Trophoblast cell (in vitro differentiated cells and primary cell): ENCODE data around the gene ATP6V0D1.
A peak's percentile ranks its signal among the peaks of the same experiment; 100 is the strongest.

ENCODE experiments used
- DNase-seq, 2 donors: peaks; one replicate each; pipeline ENCODE4 v3.0.0-alpha.2; 2016
- H2AFZ ChIP-seq: 2 replicates; pipeline ENCODE4 v1.6.1; 2013; ENCODE audit warnings: low read length, moderate library complexity, mild to moderate bottlenecking; ENCODE audit not compliant: insufficient read depth, poor library complexity
- H2AK5ac ChIP-seq: 2 replicates; pipeline ENCODE4 v1.6.1; 2013; ENCODE audit warnings: mild to moderate bottlenecking, low read length
- H2BK120ac ChIP-seq: 2 replicates; pipeline ENCODE4 v1.6.1; 2013; ENCODE audit warnings: low read length, mild to moderate bottlenecking, moderate library complexity; ENCODE audit not compliant: insufficient read depth, poor library complexity
- H2BK12ac ChIP-seq: 2 replicates; pipeline ENCODE4 v1.6.1; 2013; ENCODE audit warnings: mild to moderate bottlenecking, low read length, moderate library complexity
- H2BK5ac ChIP-seq: 2 replicates; pipeline ENCODE4 v1.6.1; 2013; ENCODE audit warnings: low read length, low read depth, moderate library complexity, mild to moderate bottlenecking; ENCODE audit not compliant: poor library complexity
- H3K14ac ChIP-seq: 2 replicates; pipeline ENCODE4 v1.6.1; 2013; ENCODE audit warnings: mild to moderate bottlenecking, low read length
- H3K18ac ChIP-seq: 2 replicates; pipeline ENCODE4 v1.6.1; 2013; ENCODE audit warnings: mild to moderate bottlenecking, low read length
- H3K23ac ChIP-seq: 2 replicates; pipeline ENCODE4 v1.6.1; 2013; ENCODE audit warnings: low read length
- H3K27ac ChIP-seq: 2 replicates; pipeline ENCODE4 v1.5.1; 2013; ENCODE audit warnings: low read depth, mild to moderate bottlenecking, inconsistent platforms, low read length, moderate library complexity
- H3K27me3 ChIP-seq: 2 replicates; pipeline ENCODE4 v1.6.1; 2013; ENCODE audit warnings: inconsistent platforms, mild to moderate bottlenecking, low read length, moderate library complexity; ENCODE audit not compliant: insufficient read depth
- H3K36me3 ChIP-seq, 2 experiments: 1 replicate in 1 of 2; 2 replicates in 1 of 2; pipeline ENCODE4 v1.6.1; 2013; ENCODE audit warnings: low read length in 2 of 2, mild to moderate bottlenecking in 2 of 2, moderate library complexity in 1 of 2; ENCODE audit not compliant: insufficient read depth in 2 of 2, control insufficient read depth in 1 of 2
- H3K4ac ChIP-seq: 2 replicates; pipeline ENCODE4 v1.6.1; 2013; ENCODE audit warnings: low read depth, mild to moderate bottlenecking, low read length, moderate library complexity
- H3K4me1 ChIP-seq, 2 experiments: 1 replicate in 1 of 2; 2 replicates in 1 of 2; pipeline ENCODE4 v1.6.1; 2013; ENCODE audit warnings: low read length in 2 of 2, mild to moderate bottlenecking in 2 of 2, moderate library complexity in 1 of 2; ENCODE audit not compliant: insufficient read depth in 2 of 2, control insufficient read depth in 1 of 2
- H3K4me2 ChIP-seq: 2 replicates; pipeline ENCODE4 v1.6.1; 2013; ENCODE audit warnings: inconsistent platforms, mild to moderate bottlenecking, low read length, moderate library complexity
- H3K4me3 ChIP-seq: 2 replicates; pipeline ENCODE4 v1.5.1; 2013; ENCODE audit warnings: mild to moderate bottlenecking, low read depth, low read length, inconsistent platforms
- H3K79me1 ChIP-seq: one replicate; pipeline ENCODE4 v1.6.1; 2013; ENCODE audit warnings: low read length
- H3K79me2 ChIP-seq: 2 replicates; pipeline ENCODE4 v1.6.1; 2013; ENCODE audit warnings: low read length, mild to moderate bottlenecking; ENCODE audit not compliant: control insufficient read depth, insufficient read depth, poor library complexity
- H3K9ac ChIP-seq: 2 replicates; pipeline ENCODE4 v1.6.1; 2013; ENCODE audit warnings: mild to moderate bottlenecking, low read length
- H3K9me3 ChIP-seq: 2 replicates; pipeline ENCODE4 v1.6.1; 2013; ENCODE audit warnings: low read depth, mild to moderate bottlenecking, control low read depth, inconsistent platforms, low read length; ENCODE audit not compliant: insufficient read depth
- H4K12ac ChIP-seq: 2 replicates; pipeline ENCODE4 v1.6.1; 2013; ENCODE audit warnings: low read depth, mild to moderate bottlenecking, low read length, moderate library complexity
- H4K8ac ChIP-seq: 2 replicates; pipeline ENCODE4 v1.6.1; 2013; ENCODE audit warnings: low read depth, mild to moderate bottlenecking, low read length, moderate library complexity
- H4K91ac ChIP-seq: one replicate; pipeline ENCODE4 v1.6.1; 2013; ENCODE audit warnings: low read depth, mild to moderate bottlenecking, low read length, moderate library complexity
- WGBS: extraction: QIAGEN DNeasy Blood & Tissue Kit; methylation state at CpG from one replicate; pipeline ENCODE4 v1.1.7; 2013; ENCODE audit warnings: missing lambda C conversion rate; ENCODE audit not compliant: insufficient read length, insufficient coverage; ENCODE audit errors: extremely low coverage; 5-methylcytosine and 5-hydroxymethylcytosine counted together

ATP6V0D1 gene

DNA sequence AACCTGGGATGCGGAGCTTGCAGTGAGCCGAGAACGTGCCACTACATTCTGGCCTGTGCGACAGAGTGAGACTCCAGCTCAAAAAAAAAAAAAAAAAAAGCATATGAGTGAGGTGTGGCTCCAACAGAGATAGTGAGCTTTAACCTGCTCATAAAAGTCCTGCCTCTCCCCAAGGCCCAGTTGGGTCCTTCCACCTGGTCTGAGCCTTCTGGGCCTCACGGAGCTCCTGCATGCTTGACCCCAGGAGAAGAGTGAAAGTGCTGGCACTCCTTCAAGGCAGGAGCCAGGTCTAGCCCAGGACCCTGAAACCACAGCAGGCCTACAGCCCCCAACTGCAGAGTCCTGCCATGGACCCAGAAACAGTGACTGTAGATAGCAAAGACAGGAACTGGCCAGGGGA is 32.4 kb downstream of the ATP6V0D1 start:
- H3K23ac ChIP-seq = no peak overlapping the region
- no peak overlapping the region for H4K91ac ChIP-seq
- DNase-seq = no peak
- no peak overlapping the region for H2AFZ ChIP-seq
- no peak overlapping the region for H4K8ac ChIP-seq
- no peak overlapping the region for H3K4ac ChIP-seq
- no peak overlapping the region for H2AK5ac ChIP-seq
- no peaks in the 10 kb centered on the region for H3K79me1 ChIP-seq
- H3K27me3 ChIP-seq = no peaks in the 10 kb centered on the region
- H2BK5ac ChIP-seq = no peak overlapping the region
- no peaks in the 10 kb centered on the region for H3K9me3 ChIP-seq
- H3K27ac ChIP-seq = no peak overlapping the region
- no peaks in the 10 kb centered on the region for H3K79me2 ChIP-seq
- H3K4me3 ChIP-seq = no peak overlapping the region
- no CpG with 5 or more reads among the region's 5 CpGs for WGBS
- H2BK120ac ChIP-seq = no peak overlapping the region
- no peaks in the 10 kb centered on the region for H3K4me1 ChIP-seq
- H3K18ac ChIP-seq = no peak overlapping the region
- no peak overlapping the region for H3K4me2 ChIP-seq
- no peak overlapping the region for H3K9ac ChIP-seq
- H3K14ac ChIP-seq = no peak overlapping the region
- H2BK12ac ChIP-seq = no peak overlapping the region
- no peak overlapping the region for H4K12ac ChIP-seq
- H3K36me3 ChIP-seq = peaks cover 56 to 69% of the 10 kb centered on the region in 2 experiments

DNA sequence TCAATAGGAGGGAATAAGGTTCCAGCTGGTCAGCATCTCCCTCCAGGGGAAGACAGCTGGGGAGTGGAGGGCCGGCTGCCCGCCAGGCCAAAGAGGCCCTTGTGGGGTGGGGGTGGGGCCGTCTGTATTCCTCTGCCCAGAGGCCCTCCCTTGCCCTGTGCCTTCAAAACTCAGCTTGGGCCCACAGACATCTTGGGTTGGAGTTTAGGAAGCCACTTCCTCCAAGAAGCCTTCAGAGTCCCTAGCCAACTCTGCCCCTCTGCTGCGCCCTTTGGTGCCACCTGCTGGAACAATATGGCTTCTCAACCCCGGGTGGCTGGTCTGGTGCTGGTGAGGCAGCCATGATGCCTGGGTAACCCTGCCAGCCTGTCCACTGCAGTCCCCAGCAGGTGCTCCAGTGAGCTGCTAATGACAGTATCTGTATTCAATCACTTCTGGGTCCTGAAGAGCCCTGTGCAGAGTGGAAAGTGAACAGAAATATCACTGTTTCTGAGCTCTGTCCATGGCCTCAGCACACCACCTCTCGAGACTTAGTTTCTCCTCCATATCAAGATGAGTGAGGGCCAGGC is 33.4 kb downstream of the ATP6V0D1 start:
- H2BK5ac ChIP-seq = no peak overlapping the region
- H3K79me1 ChIP-seq = no peaks in the 10 kb centered on the region
- H4K12ac ChIP-seq = no peak overlapping the region
- H3K27me3 ChIP-seq = no peaks in the 10 kb centered on the region
- H4K8ac ChIP-seq = no peak overlapping the region
- no CpG with 5 or more reads among the region's 6 CpGs for WGBS
- peaks cover under 1% of the 10 kb centered on the region for H3K9me3 ChIP-seq
- no peak overlapping the region for H4K91ac ChIP-seq
- H2AK5ac ChIP-seq = no peak overlapping the region
- H3K18ac ChIP-seq = no peak overlapping the region
- H3K79me2 ChIP-seq = no peaks in the 10 kb centered on the region
- no peak overlapping the region for H2AFZ ChIP-seq
- no peak overlapping the region for H3K27ac ChIP-seq
- no peak overlapping the region for H3K4me3 ChIP-seq
- no peak overlapping the region for H3K4ac ChIP-seq
- no peak overlapping the region for H2BK120ac ChIP-seq
- H3K14ac ChIP-seq = no peak overlapping the region
- peak; percentile 61 to 75 for DNase-seq
- no peak overlapping the region for H3K23ac ChIP-seq
- no peak overlapping the region for H2BK12ac ChIP-seq
- H3K4me2 ChIP-seq = no peak overlapping the region
- peaks cover 55 to 68% of the 10 kb centered on the region in 2 experiments for H3K36me3 ChIP-seq
- no peaks in the 10 kb centered on the region for H3K4me1 ChIP-seq
- no peak overlapping the region for H3K9ac ChIP-seq

DNA sequence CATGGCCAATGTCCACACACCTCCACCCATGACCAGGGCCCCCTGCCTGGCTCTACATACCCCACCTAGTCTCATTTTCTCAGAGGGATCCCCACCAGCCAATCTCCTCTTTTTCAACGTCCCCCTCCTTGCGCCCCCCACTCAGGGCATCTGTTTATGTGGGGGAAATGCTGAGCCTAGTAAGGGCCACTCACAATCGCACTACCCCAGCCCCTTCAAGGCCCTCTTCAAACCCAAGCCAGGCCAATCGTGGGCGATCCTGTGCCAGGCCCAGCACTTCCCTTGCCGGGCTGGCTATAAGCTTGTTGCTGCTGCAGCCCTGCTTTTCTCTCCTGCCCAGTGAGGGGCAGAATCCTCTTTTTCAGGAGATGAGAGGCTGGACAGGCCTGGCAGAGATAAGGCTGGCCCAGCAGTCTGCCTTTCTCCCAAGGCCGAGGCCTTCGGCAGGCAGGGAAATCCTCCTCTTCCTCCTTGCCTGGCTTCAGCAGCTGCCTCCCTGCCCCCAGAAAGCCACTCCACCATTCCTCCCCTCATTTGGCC is 33.9 kb downstream of the ATP6V0D1 start:
- Histone ChIP-seq H3K14ac (no peak overlapping the region), H3K4ac (no peak overlapping the region), H3K36me3 (peaks cover 53 to 68% of the 10 kb centered on the region in 2 experiments), H3K4me1 (no peaks in the 10 kb centered on the region), H4K8ac (no peak overlapping the region), H2BK12ac (no peak overlapping the region), H3K18ac (no peak overlapping the region), H2AK5ac (no peak overlapping the region), H3K27ac (no peak overlapping the region), H2AFZ (no peak overlapping the region), H3K4me3 (no peak overlapping the region), H3K4me2 (no peak overlapping the region), H2BK120ac (no peak overlapping the region), H3K79me2 (no peaks in the 10 kb centered on the region), H4K12ac (no peak overlapping the region), H4K91ac (no peak overlapping the region), H3K79me1 (no peaks in the 10 kb centered on the region), H3K9ac (no peak overlapping the region), H3K27me3 (no peaks in the 10 kb centered on the region), H3K23ac (no peak overlapping the region), H2BK5ac (no peak overlapping the region), H3K9me3 (peaks cover 3% of the 10 kb centered on the region)
- no CpG with 5 or more reads among the region's 8 CpGs for WGBS
- no peak for DNase-seq

DNA sequence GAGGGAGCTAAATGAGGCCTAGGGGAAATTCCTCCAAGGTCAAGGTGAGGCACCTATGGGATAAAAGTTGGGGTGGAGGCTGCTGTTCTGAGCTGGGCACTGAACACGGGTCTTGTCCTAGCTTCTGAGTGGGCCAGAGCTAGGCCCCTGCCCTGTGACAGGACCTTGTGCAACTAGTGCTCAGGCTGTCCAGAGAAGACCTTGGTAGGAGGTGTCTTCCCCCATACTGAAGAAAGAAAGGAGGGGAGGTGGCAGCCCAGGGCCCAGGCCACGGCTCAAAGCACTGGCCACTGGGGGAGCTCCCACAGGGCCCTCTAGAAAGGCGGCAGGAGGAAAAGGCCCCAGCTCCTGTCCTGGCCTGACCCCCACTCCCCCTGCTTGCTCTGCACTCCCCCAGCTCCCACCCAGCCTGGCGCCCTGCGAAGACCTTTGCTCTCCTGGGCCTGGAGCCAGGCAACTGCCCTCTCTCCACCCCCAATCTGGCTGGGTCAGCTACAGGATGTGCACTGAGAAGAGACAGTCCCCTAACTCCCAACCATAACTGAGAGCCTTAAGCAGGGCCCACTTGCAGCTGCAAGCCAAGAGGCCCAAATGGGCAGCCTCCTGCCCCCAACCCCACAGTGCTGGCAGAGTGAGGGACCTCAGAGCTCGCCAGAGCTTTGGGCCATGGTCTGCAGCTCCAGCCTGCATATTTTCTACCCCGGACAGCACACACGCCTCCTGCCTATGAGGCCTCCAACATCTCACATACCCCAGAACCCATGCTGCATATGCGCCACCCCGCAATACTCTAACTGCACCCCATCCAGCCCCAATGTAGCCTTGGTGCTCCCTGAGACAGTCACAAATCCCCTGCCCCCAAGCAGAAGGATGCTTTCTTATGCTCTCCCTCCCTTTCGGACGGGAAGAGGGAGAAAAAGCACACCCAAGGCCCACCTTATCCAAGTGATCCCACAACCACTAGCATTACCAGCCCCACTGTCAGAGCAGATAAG is 34.7 kb downstream of the ATP6V0D1 start:
- Histone ChIP-seq H2AK5ac (no peak overlapping the region), H3K4ac (no peak overlapping the region), H3K27ac (no peak overlapping the region), H3K4me3 (no peak overlapping the region), H3K9me3 (peaks cover 3% of the 10 kb centered on the region), H3K27me3 (no peaks in the 10 kb centered on the region), H2BK120ac (no peak overlapping the region), H2AFZ (peak overlapping the region; percentile 42), H2BK5ac (no peak overlapping the region), H2BK12ac (no peak overlapping the region), H4K91ac (no peak overlapping the region), H3K79me1 (no peaks in the 10 kb centered on the region), H3K14ac (no peak overlapping the region), H3K9ac (no peak overlapping the region), H3K4me1 (no peaks in the 10 kb centered on the region), H3K36me3 (peaks cover 46 to 62% of the 10 kb centered on the region in 2 experiments), H3K23ac (no peak overlapping the region), H3K4me2 (no peak overlapping the region), H4K8ac (no peak overlapping the region), H3K18ac (no peak overlapping the region), H4K12ac (no peak overlapping the region), H3K79me2 (no peaks in the 10 kb centered on the region)
- no peak for DNase-seq
- no CpG with 5 or more reads among the region's 12 CpGs for WGBS
